HG03060 (cell line): ENCODE results near the gene MEF2C.

Source experiments
- ATAC-seq: cut with Tn5 transposase; IDR thresholded peaks from one replicate; pipeline ENCODE4 v1.9.1; 2021; ENCODE audit warnings: low read depth, moderate number of reproducible peaks; ENCODE audit not compliant: unreplicated experiment

The MEF2C gene

DNA sequence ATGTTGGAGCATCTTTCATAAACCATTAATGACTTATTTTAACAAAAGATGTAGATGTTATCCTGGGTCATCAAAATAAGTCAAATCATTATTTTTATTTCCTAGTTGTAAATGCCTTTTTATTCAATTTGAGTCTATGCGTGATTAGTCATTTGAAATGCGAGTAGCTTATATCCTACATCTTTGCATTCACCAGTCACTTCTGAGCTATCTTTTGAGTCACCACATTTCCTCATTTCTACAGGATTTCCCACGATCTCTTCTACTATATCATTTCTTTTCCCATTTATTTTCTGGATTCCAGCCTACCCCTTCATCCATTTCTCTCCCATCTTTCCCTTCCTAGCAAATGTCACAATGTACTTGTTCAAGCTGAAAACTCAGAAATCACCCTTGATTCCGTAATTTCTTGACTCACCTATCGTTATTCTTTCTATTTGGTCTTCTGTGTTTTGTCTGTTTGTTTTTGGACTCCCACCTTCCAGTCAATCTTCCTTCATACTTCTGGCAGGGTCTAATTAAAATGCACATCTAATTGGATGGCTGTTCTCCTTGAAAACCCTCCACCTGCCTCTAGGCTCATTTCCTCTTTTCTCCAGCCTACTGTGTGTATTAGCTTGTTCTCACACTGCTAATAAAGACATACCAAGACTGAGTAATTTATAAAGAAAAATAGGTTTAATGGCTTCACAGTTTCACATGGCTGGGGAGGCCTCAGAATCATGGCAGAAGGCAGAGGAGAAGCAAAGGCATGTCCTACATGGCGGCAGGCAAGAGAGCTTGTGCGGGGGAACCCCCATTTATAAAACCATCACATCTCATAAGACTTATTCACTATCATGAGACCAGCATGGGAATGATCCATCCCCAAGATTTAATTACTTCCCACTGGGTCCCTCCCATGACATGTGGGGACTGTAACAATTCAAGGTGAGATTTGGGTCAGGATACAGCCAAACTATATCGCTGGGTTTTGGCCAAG is 112.4 kb downstream of the MEF2C start:
- ATAC-seq, result no peak

DNA sequence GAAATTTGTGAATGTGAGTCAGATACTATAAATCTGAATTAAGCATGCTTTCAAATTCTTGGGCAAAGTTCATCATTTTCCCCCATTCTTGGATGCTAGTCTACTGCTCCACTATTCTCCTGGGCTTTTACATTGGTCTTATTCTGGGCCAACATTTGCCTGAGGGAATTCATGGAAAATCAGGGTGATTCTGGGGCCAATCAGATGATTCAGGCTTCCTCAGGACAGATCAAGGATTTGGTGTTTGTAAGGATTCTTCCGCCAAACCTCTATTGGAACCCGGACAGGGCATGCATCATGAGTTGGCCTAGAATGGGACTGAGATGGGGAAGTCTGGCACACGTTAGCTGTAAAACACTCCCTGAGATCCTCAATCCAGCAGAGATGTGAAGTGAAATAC is 113.8 kb downstream of the MEF2C start:
- ATAC-seq, result no peak

DNA sequence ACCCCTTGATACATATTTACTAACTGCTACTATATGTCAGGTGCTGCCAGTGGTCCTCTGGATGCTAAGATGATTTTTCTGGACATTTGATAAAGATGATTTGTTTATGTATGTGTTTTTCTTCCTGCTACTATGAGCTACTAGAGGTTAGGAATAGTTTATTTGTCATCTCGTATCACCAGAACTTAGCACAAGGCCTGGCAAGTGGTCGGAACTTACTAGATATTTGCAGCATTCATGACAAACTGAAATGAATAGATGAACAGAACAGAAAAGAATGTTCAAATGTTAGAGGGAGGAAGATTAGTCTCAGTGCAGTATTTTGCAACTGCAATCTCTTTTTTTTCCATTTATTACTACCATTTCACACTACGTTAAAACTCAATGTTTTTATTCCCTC is 114.6 kb downstream of the MEF2C start:
- no peak for ATAC-seq

- no peak for ATAC-seq
These were observed 117.2 kb downstream of the MEF2C start for GRCh38 chr5:88765798-88766197.

DNA sequence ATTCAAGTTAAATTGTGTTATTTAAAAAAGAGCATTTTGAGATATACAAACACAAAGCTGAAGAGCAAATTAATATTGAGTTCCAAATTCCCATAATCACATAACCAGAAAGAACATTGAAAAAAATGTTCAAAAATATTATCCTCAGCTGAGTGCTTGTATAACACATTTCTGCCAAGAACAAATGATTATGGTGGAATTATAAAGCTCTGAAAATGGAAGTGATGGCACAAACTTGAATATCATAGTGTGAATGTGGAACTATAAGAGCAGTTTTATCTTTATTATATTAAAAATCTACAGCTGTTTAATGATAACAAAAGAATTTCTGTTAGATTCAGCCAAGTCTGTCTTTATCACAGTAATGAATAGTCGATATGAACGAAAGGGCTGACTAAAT is 117.8 kb downstream of the MEF2C start:
- no peak for ATAC-seq

DNA sequence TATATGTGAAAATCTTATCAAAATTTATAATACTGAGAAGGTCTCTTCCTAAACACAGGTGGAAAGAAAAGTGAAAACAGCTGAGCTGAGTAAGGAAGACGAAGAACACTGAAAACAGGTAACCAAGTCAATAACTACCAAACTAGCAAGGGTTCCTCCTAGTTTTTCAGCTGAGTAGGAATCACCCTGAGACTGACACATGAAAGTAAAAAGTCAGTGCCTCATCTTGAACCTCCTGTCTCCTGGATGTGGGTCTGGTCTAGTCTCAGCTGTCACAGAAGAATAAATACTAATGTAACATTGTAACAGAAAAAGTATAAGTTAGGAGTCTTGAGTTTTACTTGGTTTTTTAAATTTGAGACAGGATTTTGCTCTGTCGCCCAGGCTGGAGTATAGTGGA is 121.0 kb downstream of the MEF2C start:
- ATAC-seq, result no peak

- no peak for ATAC-seq
These were observed 121.6 kb downstream of the MEF2C start for GRCh38 chr5:88761269-88761850.

DNA sequence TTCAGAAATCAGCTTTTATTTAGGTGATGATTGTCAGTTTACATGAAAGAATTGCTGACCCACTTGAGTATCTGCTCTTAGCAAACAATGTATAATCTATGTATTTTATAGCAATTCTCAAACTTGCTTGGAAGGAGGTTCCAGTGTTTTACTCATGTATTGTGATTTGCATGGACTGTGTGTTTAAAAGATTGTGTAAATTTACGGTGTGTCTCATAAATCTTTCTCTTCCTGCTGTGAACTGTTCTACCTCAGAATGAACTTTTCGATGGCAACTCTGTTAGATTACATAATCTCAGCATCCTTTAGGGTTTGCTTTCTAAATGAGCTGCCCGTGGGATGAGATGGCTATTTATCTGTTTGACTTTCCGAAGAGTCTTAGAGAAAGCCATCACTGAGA is 122.5 kb downstream of the MEF2C start:
- no peak for ATAC-seq

- no peak for ATAC-seq
These were observed 124.4 kb downstream of the MEF2C start for GRCh38 chr5:88758591-88758990.

DNA sequence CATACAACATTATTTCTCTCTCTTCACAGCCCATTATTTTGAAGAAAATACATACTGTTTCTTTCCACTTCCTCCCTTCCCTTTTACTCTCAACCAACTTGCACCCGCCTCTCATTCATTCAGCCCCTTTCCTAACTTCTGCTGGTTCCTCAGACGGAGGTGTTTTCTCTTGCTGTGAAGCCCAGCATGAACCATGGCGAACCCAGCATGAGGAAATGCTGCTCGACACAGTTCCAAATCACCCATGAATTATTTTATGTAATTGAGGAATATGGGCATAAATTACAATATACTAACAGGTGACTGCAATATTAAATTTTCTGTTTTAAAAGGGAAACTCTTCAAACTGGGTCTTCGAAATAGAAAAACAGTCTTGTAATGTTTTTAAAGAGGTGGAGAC is 124.8 kb downstream of the MEF2C start:
- no peak for ATAC-seq

DNA sequence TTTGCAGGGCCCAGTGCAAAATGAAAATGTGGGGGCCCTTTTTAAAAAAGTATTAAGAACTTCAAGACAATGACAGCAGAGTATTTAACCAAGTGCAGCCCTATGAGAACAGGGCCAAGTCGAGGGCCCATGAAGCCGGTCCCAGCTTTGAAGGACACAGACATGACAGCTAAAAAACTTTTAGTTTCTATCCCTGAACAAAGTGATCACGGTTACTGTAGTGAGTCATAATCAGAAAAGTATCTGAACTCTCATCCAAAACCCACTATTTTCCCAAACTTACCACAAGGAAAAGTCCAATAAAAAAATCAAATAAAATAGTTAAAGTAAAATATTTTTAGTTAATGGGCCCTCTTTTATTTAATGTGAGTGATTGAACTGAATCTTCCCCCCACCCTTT is 126.0 kb downstream of the MEF2C start:
- ATAC-seq, result no peak

GRCh38 chr5:88748666-88749065 is 134.3 kb downstream of the MEF2C start:
- ATAC-seq, result no peak

- peak; percentile 73 for ATAC-seq
These were observed 136.5 kb downstream of the MEF2C start for GRCh38 chr5:88746438-88746882.

- ATAC-seq, result no peak
These were observed 137.8 kb downstream of the MEF2C start for GRCh38 chr5:88745093-88745696.

- no peak for ATAC-seq
These were observed 139.7 kb downstream of the MEF2C start for GRCh38 chr5:88743231-88743834.

- ATAC-seq, result no peak
These were observed 141.0 kb downstream of the MEF2C start for GRCh38 chr5:88741964-88742363.

GRCh38 chr5:88740604-88741185 is 142.3 kb downstream of the MEF2C start:
- ATAC-seq, result no peak

DNA sequence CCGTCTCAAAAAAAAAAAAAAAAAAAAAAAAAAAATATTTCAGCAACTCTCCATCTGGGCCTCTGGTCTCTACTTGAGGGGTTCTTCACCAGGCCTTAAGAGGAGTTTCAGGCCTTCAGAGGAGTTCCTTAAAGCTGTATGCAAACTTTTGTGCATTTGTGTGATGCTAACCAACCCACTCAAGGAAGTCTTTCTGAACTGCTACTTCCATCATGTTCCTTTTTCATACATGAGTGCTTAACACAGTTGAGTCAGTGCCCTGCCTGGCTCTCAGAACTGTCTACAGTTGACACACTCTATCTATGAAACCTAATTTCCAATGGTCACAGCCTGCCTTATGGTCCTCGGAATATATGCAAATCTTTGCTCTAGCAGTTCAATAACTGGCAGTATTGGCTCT is 146.5 kb downstream of the MEF2C start:
- peak; percentile 22 for ATAC-seq

GRCh38 chr5:88734983-88735382 is 148.0 kb downstream of the MEF2C start:
- no peak for ATAC-seq

GRCh38 chr5:88734191-88734640 is 148.8 kb downstream of the MEF2C start:
- peak; percentile 35 for ATAC-seq

GRCh38 chr5:88732862-88733261 is 150.1 kb downstream of the MEF2C start:
- ATAC-seq, result no peak
